Measurements from ENCODE around the gene SPATS2. TPM values are rescaled to one million over a fixed set of nuclear protein-coding genes. Genes with fewer than 3 reads are reported as not detected.
A peak's percentile ranks its signal among the peaks of the same experiment; 100 is the strongest.

Gene SPATS2
- total RNA-seq, 1 donor from 2014 or later, result 5.9 TPM

- peak; percentile 36 for DNase-seq
- Histone ChIP-seq H3K36me3 (no peaks in the 10 kb centered on the region), H3K4me3 (no peak overlapping the region), H3K9me3 (replicated peaks) (no peaks in the 10 kb centered on the region), H3K27ac (replicated peaks) (no peak overlapping the region), H3K27me3 (ENCODE audit: low read depth) (no peaks in the 10 kb centered on the region), H3K4me1 (no peaks in the 10 kb centered on the region)
- no peak for TF ChIP-seq CTCF (IDR thresholded peaks at IDR 0.05; ENCODE audit: borderline replicate concordance)
- intact Hi-C loops (cut with micrococcal nuclease), result no loop called here
Observed at GRCh38 chr12:49388682-49389386, 21.6 kb downstream of the SPATS2 start.

DNA sequence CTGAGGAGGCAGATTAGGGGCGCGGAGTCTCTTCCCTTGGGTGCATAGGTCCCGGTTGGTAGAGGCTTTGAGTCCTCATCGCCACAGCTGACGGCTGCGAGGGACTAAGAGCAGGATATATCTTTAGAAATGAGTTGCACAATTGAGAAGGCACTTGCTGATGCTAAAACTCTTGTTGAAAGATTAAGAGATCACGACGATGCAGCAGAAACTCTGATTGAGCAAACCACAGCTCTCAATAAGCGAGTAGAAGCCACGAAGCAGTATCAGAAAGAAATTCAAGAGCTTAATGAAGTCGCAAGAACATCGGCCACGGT, 22.1 kb downstream of the SPATS2 start:
- Histone ChIP-seq H3K9me3 (replicated peaks) (no peaks in the 10 kb centered on the region), H3K27ac (replicated peaks) (no peak overlapping the region), H3K4me1 (no peaks in the 10 kb centered on the region), H3K36me3 (no peaks in the 10 kb centered on the region), H3K27me3 (ENCODE audit: low read depth) (no peaks in the 10 kb centered on the region), H3K4me3 (no peak overlapping the region)
- intact Hi-C loops (cut with micrococcal nuclease), result no loop called here
- no peak for DNase-seq
- TF ChIP-seq CTCF (IDR thresholded peaks at IDR 0.05; ENCODE audit: borderline replicate concordance), result no peak

GRCh38 chr12:49397000-49397399, 29.7 kb downstream of the SPATS2 start:
- Histone ChIP-seq H3K36me3 (no peaks in the 10 kb centered on the region), H3K4me3 (no peak overlapping the region), H3K9me3 (replicated peaks) (no peaks in the 10 kb centered on the region), H3K27ac (replicated peaks) (no peak overlapping the region), H3K4me1 (no peaks in the 10 kb centered on the region), H3K27me3 (ENCODE audit: low read depth) (no peaks in the 10 kb centered on the region)
- no peak for TF ChIP-seq CTCF (IDR thresholded peaks at IDR 0.05; ENCODE audit: borderline replicate concordance)
- no peak for DNase-seq
- intact Hi-C loops (cut with micrococcal nuclease), result no loop called here

GRCh38 chr12:49400304-49400703, 33.0 kb downstream of the SPATS2 start:
- Histone ChIP-seq H3K4me3 (no peak overlapping the region), H3K27ac (replicated peaks) (no peak overlapping the region)

DNA sequence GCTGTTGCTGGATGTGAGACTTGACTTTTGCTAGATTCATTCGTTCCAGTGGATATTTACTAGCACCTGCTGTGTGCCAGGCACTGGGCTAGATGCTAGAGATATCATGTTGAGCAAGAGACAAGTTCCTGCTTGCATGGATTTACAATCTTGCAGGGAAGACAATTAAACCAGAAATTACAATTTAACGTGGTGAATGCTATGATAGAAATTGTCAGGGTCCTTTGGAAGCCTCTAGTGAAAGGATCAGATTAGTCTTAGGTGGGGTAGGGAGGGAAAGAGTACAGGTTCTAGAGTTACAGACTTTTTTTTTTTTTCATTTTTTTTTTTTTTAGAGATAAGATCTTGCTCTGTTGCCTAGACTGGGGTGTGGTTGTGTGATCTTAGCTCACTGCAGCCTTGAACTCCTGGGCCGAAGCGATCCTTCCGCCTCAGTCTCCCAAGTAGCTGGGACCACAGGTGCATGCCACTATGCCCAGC, 36.7 kb downstream of the SPATS2 start:
- Histone ChIP-seq H3K9me3 (replicated peaks) (no peaks in the 10 kb centered on the region), H3K27ac (replicated peaks) (no peak overlapping the region), H3K36me3 (peaks cover 4% of the 10 kb centered on the region), H3K4me1 (no peaks in the 10 kb centered on the region), H3K4me3 (no peak overlapping the region), H3K27me3 (ENCODE audit: low read depth) (no peaks in the 10 kb centered on the region)
- intact Hi-C loops (cut with micrococcal nuclease), result no loop called here
- DNase-seq, result no peak
- no peak for TF ChIP-seq CTCF (IDR thresholded peaks at IDR 0.05; ENCODE audit: borderline replicate concordance)

More at GRCh38 chr12:49400304-49400703, 33.0 kb downstream of the SPATS2 start:
- intact Hi-C loops (cut with micrococcal nuclease), result no loop called here
- Histone ChIP-seq H3K4me1 (no peaks in the 10 kb centered on the region), H3K9me3 (replicated peaks) (no peaks in the 10 kb centered on the region), H3K27me3 (ENCODE audit: low read depth) (no peaks in the 10 kb centered on the region), H3K36me3 (no peaks in the 10 kb centered on the region)
- DNase-seq, result no peak
- TF ChIP-seq CTCF (IDR thresholded peaks at IDR 0.05; ENCODE audit: borderline replicate concordance), result no peak
